Right forelimb (tissue), 1 donor: ENCODE measurements around the gene IFNL3.
"Not testable (repeated sequence)": the region's sequence is repeated elsewhere in the genome, so short reads cannot be mapped to it uniquely, and the experiment has no call there.

Source experiments
- DNase-seq: peaks from one replicate; pipeline ENCODE4 v3.0.0-alpha.2; 2018

The IFNL3 gene

GRCh38 chr19:39252458-39252857 is 7.7 kb upstream of the IFNL3 start:
- no peak for DNase-seq

GRCh38 chr19:39251846-39252245 is 7.0 kb upstream of the IFNL3 start:
- DNase-seq, result no peak

DNA sequence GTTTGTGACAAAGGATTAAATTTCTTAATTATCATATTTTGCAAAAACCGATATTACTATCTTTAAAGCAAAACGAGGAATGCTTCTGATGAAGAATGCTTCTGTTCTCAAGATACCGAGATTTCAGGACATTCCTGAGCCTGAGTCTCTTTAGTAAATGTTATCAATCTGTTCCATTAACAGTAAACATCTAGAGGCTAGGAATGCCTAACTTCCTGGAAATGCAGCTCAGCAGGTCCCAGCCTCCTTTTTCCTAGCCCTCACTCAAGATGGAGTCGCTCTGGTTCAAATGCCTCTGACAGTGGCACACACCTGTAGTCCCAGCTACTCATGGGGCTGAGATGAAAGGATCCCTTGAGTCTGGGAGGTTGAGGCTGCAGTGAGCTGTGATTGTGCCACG is 6.3 kb upstream of the IFNL3 start:
- no peak for DNase-seq

- no peak for DNase-seq
These were observed 4.0 kb upstream of the IFNL3 start, which contains the start of gene IFNL4 for GRCh38 chr19:39248806-39249205. Gene IFNL4 (minus strand): TSS chr19:39248856.

DNA sequence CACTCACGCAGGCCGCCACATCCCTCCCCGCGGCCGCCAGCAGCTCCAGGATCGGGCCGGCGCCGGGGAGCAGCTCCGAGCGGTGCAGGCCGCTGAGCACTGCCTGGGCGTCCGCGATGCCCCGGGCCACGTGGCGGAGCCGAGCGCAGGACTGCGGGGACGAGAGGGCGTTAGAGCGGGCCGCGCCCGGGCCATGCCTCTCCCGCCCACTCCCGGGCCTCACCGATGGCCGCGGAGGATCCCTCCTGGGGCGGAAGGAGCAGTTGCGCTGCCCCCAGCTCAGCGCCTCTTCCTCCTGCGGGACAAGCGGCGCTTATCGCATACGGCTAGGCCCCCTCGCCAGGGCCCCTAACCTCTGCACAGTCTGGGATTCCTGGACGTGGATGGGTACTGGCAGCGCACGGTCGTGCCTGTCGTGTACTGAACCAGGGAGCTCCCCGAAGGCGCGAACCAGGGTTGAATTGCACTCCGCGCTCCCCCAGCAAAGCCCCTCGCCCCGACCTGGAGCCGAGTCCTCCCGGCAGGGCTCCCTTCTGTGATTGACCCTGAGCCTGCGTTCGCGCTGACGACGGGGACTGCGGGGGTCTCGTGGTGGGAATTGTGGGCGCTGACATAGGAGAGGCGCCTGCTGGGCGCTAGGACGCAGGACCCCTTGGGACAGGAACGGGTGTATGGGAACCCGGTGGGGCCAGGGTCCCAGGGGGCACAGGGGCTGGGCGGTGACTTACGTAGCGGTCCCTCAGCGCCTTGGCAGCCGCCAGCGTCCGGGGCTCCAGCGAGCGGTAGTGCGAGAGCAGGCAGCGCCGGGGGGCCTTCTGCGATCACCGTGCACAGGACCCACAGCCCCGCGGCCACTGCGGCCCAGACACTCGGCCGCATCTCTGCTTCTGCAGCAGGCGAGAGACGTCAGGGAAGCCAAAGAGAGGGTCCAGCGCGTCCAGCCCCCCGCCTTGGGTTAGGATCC is 3.2 kb upstream of the IFNL3 start:
- DNase-seq, result no peak

DNA sequence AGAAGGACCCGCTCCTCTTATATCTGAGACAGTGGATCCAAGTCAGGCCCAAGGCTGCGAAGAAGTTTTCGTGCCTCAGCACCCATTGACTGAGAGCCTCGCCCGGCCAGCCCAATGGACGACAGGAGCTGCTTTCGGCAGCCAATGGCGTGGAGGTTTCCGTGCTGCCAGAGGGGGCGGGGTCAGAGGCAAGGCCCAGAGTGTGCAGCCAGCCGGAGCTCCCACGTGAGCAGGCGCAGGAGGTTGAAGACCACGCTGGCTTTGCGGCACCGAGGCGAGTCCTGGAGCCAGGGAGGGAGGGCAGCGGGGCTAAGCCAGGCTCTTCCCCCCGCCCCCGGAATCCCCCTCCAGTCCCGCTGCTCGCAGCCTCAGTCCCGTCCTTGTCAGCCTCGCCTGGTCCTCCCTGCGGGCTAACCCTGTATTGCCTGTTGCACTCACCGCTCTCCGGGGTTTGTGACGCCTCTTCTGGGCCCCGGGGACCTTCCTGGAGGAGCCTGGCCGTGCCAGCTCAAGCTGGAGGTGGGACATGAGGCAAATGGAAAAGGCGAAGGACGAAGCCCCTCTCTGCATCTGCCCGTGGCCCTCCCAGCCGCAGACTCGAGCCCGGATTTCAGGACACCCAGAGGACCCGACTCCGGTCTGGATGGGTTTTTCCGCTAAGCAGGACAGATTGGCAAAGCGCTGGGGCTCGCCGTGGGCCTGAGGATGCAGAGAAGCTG is 2.3 kb upstream of the IFNL3 start:
- peak; percentile 67 for DNase-seq

DNA sequence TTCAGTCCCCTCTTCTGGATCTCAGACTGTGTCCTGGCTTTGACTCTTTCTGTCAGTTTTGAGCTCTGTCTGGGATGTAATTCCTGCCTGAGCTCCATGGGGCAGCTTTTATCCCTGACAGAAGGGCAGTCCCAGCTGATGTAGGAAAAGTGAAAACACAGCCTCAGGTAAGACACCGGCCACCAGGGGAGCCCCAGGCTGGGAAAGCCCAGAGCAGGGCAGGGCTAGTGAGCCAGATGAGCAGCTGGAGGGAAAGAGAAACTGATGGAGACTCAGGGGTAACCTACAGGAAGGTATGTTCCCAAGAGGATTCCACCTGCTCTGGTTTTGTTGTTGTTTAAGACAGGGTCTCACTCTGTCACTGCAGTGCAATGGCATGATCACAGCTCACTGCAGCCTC is 360 bp upstream of the IFNL3 start:
- DNase-seq, result not testable (repeated sequence)

- not testable (repeated sequence) for DNase-seq
These were observed 1.1 kb downstream of the IFNL3 start for GRCh38 chr19:39243741-39244140.

DNA sequence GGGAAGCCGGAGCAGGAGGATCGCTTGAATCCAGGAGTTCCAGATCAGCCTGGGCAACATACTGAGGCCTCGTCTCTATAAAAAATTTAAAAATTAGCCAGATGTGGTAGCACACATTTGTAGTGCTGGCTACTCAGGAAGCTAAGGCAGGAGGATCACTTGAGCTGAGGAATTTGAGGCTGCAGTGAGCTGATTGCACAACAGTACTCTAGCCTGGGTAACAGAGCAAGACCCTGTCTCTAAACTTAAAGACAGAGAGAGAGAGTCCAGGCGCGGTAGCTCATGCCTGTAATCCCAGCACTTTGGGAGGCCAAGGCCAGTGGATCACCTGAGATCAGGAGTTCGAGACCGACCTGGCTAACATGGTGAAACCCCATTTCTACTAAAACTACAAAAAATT is 4.4 kb downstream of the IFNL3 start:
- no peak for DNase-seq

- DNase-seq, result no peak
These were observed 5.9 kb downstream of the IFNL3 start for GRCh38 chr19:39238944-39239343.

GRCh38 chr19:39238209-39238608 is 6.6 kb downstream of the IFNL3 start:
- no peak for DNase-seq

- no peak for DNase-seq
These were observed 7.3 kb downstream of the IFNL3 start for GRCh38 chr19:39237200-39238184.

- no peak for DNase-seq
These were observed 8.3 kb downstream of the IFNL3 start for GRCh38 chr19:39236527-39236926.

DNA sequence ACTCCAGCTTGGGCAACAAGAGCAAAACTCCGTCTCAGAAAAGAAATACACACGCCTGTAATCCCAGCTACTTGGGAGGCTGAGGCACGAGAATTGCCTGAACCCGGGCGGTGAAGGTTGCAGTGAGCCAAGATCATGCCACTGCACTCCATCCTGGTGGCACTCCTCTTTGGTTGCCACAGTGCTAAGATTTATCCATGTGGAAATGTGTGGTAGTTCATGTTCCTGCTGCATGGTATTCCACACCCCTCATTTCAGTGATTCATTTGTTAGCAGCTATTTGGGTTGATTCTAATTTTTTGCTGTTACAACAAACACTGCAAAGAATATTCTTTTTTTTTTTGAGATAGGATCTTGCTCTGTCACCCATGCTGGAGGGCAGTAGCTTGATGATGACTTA is 12.1 kb downstream of the IFNL3 start:
- DNase-seq, result no peak

DNA sequence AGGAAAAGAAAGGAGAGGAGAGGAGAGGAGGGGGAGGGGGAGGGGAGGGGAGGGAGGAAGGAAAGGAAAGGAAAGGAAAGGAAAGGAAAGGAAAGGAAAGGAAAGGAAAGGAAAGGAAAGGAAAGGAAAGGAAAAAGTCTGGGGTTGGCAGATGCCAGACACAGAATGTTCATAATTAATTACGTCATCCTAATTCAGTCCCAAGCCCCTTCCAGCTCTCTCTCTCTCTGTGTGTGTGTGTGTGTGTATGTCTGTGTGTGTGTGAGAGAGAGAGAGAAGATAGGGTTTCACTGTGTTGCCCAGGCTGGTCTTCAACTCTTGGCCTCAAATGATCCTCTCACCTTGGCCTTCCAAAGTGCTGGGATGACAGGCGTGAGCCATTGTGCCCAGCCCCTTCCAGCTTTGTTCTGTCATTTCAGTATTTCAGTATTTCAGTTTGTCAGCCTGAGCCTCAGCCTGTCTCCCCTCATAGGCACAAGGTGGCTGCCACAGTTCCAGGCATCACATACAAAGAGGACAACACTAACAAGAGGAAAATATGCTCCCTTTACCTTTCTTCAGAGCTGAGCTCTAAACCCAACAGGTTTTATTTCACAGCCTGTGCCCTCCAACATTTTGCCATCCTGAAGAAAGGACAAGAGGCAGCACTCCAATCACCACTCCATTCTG is 14.6 kb downstream of the IFNL3 start:
- DNase-seq, result no peak

GRCh38 chr19:39224910-39225309 is 19.9 kb downstream of the IFNL3 start:
- no peak for DNase-seq

GRCh38 chr19:39223703-39224279 is 21.0 kb downstream of the IFNL3 start:
- no peak for DNase-seq

- not testable (repeated sequence) for DNase-seq
These were observed 25.7 kb downstream of the IFNL3 start for GRCh38 chr19:39219108-39219507.

- no peak for DNase-seq
These were observed 26.4 kb downstream of the IFNL3 start for GRCh38 chr19:39218230-39219007.

DNA sequence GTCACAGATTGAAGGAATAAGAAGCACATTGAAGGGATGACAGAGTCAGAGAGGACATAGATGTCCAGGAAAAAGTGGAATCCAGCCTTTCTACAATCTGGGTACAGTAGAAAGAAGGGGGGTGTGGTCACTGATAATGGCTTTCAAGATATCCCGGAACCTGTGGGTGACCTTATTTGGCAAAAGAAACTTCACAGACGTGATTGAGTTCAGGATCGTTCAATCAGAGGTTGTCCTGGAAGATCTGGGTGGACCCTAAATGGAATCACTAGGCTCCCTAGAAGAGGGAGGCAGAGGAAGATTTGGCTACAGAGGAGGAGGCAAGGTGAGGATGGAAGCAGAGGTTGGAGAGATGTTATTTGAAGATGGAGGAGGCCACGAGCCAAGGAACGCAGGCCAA is 27.7 kb downstream of the IFNL3 start:
- DNase-seq, result no peak

GRCh38 chr19:39215323-39215722 is 29.5 kb downstream of the IFNL3 start:
- DNase-seq, result not testable (repeated sequence)
